ENCODE results near the gene SF3B6. TPM values are rescaled to one million over a fixed set of nuclear protein-coding genes. Genes with fewer than 3 reads are reported as not detected.

SF3B6 gene
- total RNA-seq, 1 experiment from 2014 or later, result 339 TPM

- in situ Hi-C loops (cut with HindIII; ENCODE audit: low sequenced_read_pairs), result no loop called here
- DNase-seq (ENCODE audit: low spot score), result no peak
These were observed 51.0 kb downstream of the SF3B6 start for GRCh38 chr2:24024996-24025663.

- no peak for DNase-seq (ENCODE audit: low spot score)
These were observed 52.1 kb downstream of the SF3B6 start for GRCh38 chr2:24024018-24024417.

GRCh38 chr2:24022975-24023575 is 53.1 kb downstream of the SF3B6 start:
- DNase-seq (ENCODE audit: low spot score), result no peak
- in situ Hi-C loops (cut with HindIII; ENCODE audit: low sequenced_read_pairs), result no loop called here

More at GRCh38 chr2:24024018-24024417, 52.1 kb downstream of the SF3B6 start:
- in situ Hi-C loops (cut with HindIII; ENCODE audit: low sequenced_read_pairs), result no loop called here

GRCh38 chr2:24022324-24022974 is 53.7 kb downstream of the SF3B6 start:
- DNase-seq (ENCODE audit: low spot score), result no peak
- in situ Hi-C loops (cut with HindIII; ENCODE audit: low sequenced_read_pairs), result no loop called here

- in situ Hi-C loops (cut with HindIII; ENCODE audit: low sequenced_read_pairs), result no loop called here
- DNase-seq (ENCODE audit: low spot score), result peak; percentile 9
These were observed 54.8 kb downstream of the SF3B6 start for GRCh38 chr2:24021122-24021998.

GRCh38 chr2:24020244-24020643 is 55.9 kb downstream of the SF3B6 start:
- in situ Hi-C loops (cut with HindIII; ENCODE audit: low sequenced_read_pairs), result no loop called here
- DNase-seq (ENCODE audit: low spot score), result no peak

GRCh38 chr2:24019729-24020128 is 56.4 kb downstream of the SF3B6 start:
- no peak for DNase-seq (ENCODE audit: low spot score)
- in situ Hi-C loops (cut with HindIII; ENCODE audit: low sequenced_read_pairs), result no loop called here

- in situ Hi-C loops (cut with HindIII; ENCODE audit: low sequenced_read_pairs), result no loop called here
- no peak for DNase-seq (ENCODE audit: low spot score)
These were observed 57.9 kb downstream of the SF3B6 start for GRCh38 chr2:24018241-24018640.

GRCh38 chr2:24017711-24018110 is 58.4 kb downstream of the SF3B6 start:
- in situ Hi-C loops (cut with HindIII; ENCODE audit: low sequenced_read_pairs), result no loop called here
- DNase-seq (ENCODE audit: low spot score), result no peak

Other genes starting within 250 kb of the SF3B6 start
- gene ATAD2B, start 149.2 kb downstream of the SF3B6 start, total RNA-seq (2014; rRNA removed; shearing (Covaris generic)), result 5.9 and 6.0 TPM in 2 replicates
- 13.3 and 29.5 TPM in 2 replicates for gene UBXN2A, start 135.9 kb downstream of the SF3B6 start, total RNA-seq (2014; rRNA removed; shearing (Covaris generic))
- 0.14 TPM in 1 of 2 replicates, not detected in the other for gene MFSD2B, start 66.2 kb downstream of the SF3B6 start, total RNA-seq (2014; rRNA removed; shearing (Covaris generic))
- 14.3 and 22.5 TPM in 2 replicates for gene WDCP, start 28.9 kb downstream of the SF3B6 start, total RNA-seq (2014; rRNA removed; shearing (Covaris generic))
- 52.0 and 55.7 TPM in 2 replicates for gene FKBP1B, start 26.6 kb downstream of the SF3B6 start, total RNA-seq (2014; rRNA removed; shearing (Covaris generic))
- 47.6 and 66.0 TPM in 2 replicates for gene TP53I3, start 8.5 kb upstream of the SF3B6 start, total RNA-seq (2014; rRNA removed; shearing (Covaris generic))
- gene PFN4, start 47.0 kb upstream of the SF3B6 start, total RNA-seq (2014; rRNA removed; shearing (Covaris generic)), result not detected in 2 replicates
- 1.3 and 5.6 TPM in 2 replicates for gene FAM228B, start 47.1 kb upstream of the SF3B6 start, total RNA-seq (2014; rRNA removed; shearing (Covaris generic))
- gene FAM228A, start 98.7 kb upstream of the SF3B6 start, total RNA-seq (2014; rRNA removed; shearing (Covaris generic)), result 0.18 TPM in 1 of 2 replicates, not detected in the other

Measured in G401 (cell line).